Colonic mucosa (tissue), 4 donors: ENCODE results near the gene PIK3CD. TPM values are rescaled to one million over a fixed set of nuclear protein-coding genes. Genes with fewer than 3 reads are reported as not detected.

ENCODE experiments used
- DNase-seq: peaks from one replicate; pipeline ENCODE4 v3.0.0-alpha.2; 2020
- H3K27ac ChIP-seq: fragments of 200-600 bp; one replicate; pipeline ENCODE4 v1.8.0; 2021
- H3K27me3 ChIP-seq: fragments of 200-600 bp; one replicate; pipeline ENCODE4 v1.8.0; 2021
- H3K36me3 ChIP-seq: fragments of 200-600 bp; one replicate; pipeline ENCODE4 v1.8.0; 2021
- H3K4me1 ChIP-seq: fragments of 200-600 bp; one replicate; pipeline ENCODE4 v1.8.0; 2021; ENCODE audit warnings: mild to moderate bottlenecking
- H3K4me3 ChIP-seq: fragments of 200-600 bp; one replicate; pipeline ENCODE4 v1.8.0; 2021
- H3K9ac ChIP-seq, 2 donors: one replicate each; pipeline ENCODE4 v1.7.0; 2013; ENCODE audit warnings: control low read depth in 2 of 2, low read depth in 2 of 2, low read length in 2 of 2
- H3K9me3 ChIP-seq: fragments of 200-600 bp; one replicate; pipeline ENCODE4 v1.8.0; 2021
- CTCF ChIP-seq: fragments of 200-600 bp; IDR thresholded peaks from one replicate; pipeline ENCODE4 v1.8.0; 2022; ENCODE audit warnings: antibody characterized with exemption, mild to moderate bottlenecking
- intact Hi-C: fragments of 100-400 bp; cut with DNase I; formaldehyde crosslinking; loops from one replicate; pipeline ENCODE4 v1.14.1; 2022
- total RNA-seq, 2 donors: library from RNA; stranded (reverse); fragmentation: NEBNext Ultra II Directional in 1 of 2; extraction: Animal tissue kit (Norgen Biotek cat#: 25700) in 1 of 2; gene quantifications; one replicate each; pipeline ENCODE4 v1.2.1, GENCODE V29; 2021
- donor health status: healthy.
- donor health status: DM: no; HTN: no; CAD: no.
- donor health status: DM: no; HTN: no; CAD: no.

PIK3CD gene
- total RNA-seq, 2 donors from 2014 or later = 3.5 TPM

DNA sequence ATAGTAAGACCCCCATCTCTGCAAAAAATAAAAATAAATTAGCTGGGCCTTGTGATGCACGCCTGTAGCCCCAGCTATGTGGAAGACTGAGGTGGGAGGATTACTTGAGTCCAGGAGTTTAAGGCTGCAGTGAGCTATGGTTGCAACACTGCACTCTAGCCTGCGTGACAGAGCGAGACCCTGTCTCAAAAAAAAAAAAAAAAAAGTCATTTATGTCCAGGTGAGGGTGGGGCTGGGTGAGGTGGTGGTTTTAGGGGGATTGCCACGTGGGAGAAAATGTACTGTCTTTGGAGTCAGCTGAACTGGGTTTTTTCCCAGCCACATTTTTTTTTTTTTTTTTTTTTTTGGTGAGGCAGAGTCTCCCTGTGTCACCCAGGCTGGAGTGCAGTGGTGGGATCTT, 6.7 kb downstream of the PIK3CD start:
- no peak for DNase-seq
- TF ChIP-seq CTCF = no peak
- H3K27ac ChIP-seq = no peak overlapping the region
- H3K4me1 ChIP-seq = no peaks in the 10 kb centered on the region
- no peaks in the 10 kb centered on the region for H3K9me3 ChIP-seq
- H3K36me3 ChIP-seq = no peaks in the 10 kb centered on the region
- peaks cover 7% of the 10 kb centered on the region for H3K27me3 ChIP-seq
- H3K4me3 ChIP-seq = no peak overlapping the region
- H3K9ac ChIP-seq = no peak overlapping the region
- intact Hi-C loops = no loop called here

DNA sequence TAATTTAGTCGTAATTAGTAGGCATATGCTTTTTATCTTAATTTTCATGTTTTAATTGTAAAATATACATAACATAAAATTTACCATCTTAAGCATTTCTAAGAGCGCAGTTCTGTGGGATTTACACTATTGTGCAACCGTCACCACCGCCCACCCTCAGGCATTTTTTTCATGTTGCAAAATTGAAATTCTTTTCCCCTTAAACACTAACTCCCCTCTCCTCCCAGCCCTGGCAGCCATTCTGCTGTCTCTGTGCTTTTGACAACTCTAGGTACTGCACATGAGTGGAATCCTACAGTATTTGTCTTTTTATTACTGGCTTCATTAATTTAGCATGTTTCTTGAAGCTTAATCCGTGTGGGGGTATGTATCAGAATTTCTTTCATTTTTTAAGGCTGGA, 7.8 kb downstream of the PIK3CD start:
- intact Hi-C loops = no loop called here
- no peaks in the 10 kb centered on the region for H3K36me3 ChIP-seq
- no peaks in the 10 kb centered on the region for H3K4me1 ChIP-seq
- H3K4me3 ChIP-seq = no peak overlapping the region
- H3K9me3 ChIP-seq = no peaks in the 10 kb centered on the region
- no peak for TF ChIP-seq CTCF
- H3K27ac ChIP-seq = no peak overlapping the region
- DNase-seq = no peak
- no peaks in the 10 kb centered on the region for H3K27me3 ChIP-seq
- H3K9ac ChIP-seq = no peak overlapping the region

DNA sequence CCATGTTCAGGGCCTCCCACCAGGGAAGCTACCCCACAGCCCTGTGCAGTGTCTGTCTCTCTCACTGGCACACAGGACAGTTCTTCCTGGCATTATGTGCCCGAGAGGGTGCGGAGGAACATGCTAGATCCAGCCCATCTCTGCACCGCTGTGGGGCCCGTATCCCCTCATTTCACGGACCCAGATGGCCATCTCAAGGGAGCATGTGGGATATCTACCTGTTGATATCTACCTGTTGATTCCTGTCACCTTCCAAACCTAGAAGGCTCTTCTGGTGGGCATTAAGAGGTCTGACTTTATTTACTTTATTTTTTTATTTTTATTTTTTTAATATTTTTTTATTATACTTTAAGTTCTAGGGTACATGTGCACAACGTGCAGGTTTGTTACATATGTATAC, 11.7 kb downstream of the PIK3CD start:
- H3K27ac ChIP-seq = no peak overlapping the region
- H3K36me3 ChIP-seq = no peaks in the 10 kb centered on the region
- H3K9ac ChIP-seq = no peak overlapping the region
- no peaks in the 10 kb centered on the region for H3K27me3 ChIP-seq
- no peaks in the 10 kb centered on the region for H3K4me1 ChIP-seq
- no peaks in the 10 kb centered on the region for H3K9me3 ChIP-seq
- intact Hi-C loops = no loop called here
- no peak for TF ChIP-seq CTCF
- no peak for DNase-seq
- no peak overlapping the region for H3K4me3 ChIP-seq

DNA sequence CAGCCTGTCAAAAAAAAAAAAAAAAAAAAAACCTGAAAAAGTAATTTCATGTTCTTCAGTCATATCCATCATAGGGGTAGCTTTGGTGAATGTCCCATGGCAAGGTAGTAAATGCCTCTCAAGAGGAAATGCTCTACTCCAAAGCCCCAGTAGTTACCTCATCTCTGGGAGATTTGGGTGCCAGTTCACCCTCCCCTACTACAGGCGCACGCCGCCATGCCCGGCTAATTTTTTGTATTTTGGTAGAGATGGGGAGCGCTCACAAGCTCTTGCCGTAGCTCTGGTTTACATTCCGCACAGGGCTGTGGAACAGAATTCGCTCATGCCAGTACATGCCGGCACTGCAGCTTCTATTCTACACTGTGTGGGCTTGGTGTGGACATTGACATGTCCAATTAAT, 13.7 kb downstream of the PIK3CD start:
- Histone ChIP-seq H3K36me3 (no peaks in the 10 kb centered on the region), H3K9ac (no peak overlapping the region), H3K9me3 (no peaks in the 10 kb centered on the region), H3K4me1 (no peaks in the 10 kb centered on the region), H3K27ac (no peak overlapping the region), H3K27me3 (no peaks in the 10 kb centered on the region), H3K4me3 (no peak overlapping the region)
- TF ChIP-seq CTCF = no peak
- intact Hi-C loops = no loop called here
- DNase-seq = no peak

- no peaks in the 10 kb centered on the region for H3K27me3 ChIP-seq
- H3K27ac ChIP-seq = no peak overlapping the region
- no peaks in the 10 kb centered on the region for H3K4me1 ChIP-seq
- intact Hi-C loops = no loop called here
- H3K36me3 ChIP-seq = no peaks in the 10 kb centered on the region
- H3K9me3 ChIP-seq = no peaks in the 10 kb centered on the region
- H3K4me3 ChIP-seq = no peak overlapping the region
- no peak overlapping the region for H3K9ac ChIP-seq
- no peak for DNase-seq
- no peak for TF ChIP-seq CTCF
Measured at GRCh38 chr1:9668080-9668479, 16.5 kb downstream of the PIK3CD start.

DNA sequence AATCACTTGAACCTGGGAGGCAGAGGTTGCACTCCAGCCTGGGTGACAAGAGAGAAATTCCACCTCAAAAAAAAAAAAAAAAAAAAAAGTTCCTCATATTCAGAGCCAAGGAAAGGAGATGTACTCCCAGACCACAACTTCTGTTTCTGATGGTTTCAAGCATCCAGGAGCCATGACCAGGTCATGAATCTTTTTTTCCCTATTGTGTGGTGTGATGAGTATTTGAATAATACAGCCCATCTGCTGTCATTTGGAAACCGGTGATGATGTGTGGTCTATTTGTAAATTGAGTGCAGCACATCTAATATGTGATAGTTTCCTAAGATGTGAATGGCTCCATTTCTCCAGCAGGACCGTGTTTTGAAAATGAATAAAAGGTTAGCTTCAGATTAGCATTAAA, 18.6 kb downstream of the PIK3CD start:
- H3K4me3 ChIP-seq = no peak overlapping the region
- H3K4me1 ChIP-seq = no peaks in the 10 kb centered on the region
- DNase-seq = no peak
- no peak overlapping the region for H3K27ac ChIP-seq
- H3K9me3 ChIP-seq = no peaks in the 10 kb centered on the region
- H3K9ac ChIP-seq = no peak overlapping the region
- no peak for TF ChIP-seq CTCF
- H3K36me3 ChIP-seq = no peaks in the 10 kb centered on the region
- no peaks in the 10 kb centered on the region for H3K27me3 ChIP-seq
- intact Hi-C loops = no loop called here
